T47D (cell line): ENCODE measurements around the gene RPL7A.
"Not testable (repeated sequence)": the region's sequence is repeated elsewhere in the genome, so short reads cannot be mapped to it uniquely, and the experiment has no call there.

ENCODE experiments used
- DNase-seq, 2 experiments: peaks; one replicate each; pipeline versions ENCODE4 v3.0.0 to v3.0.0-alpha.2; 2011 to 2012; ENCODE audit warnings: low read depth in 1 of 2, low spot score in 1 of 2
- JUND ChIP-seq: IDR thresholded peaks from 2 replicates; pipeline ENCODE4 v1.6.1; 2012; ENCODE audit warnings: low read depth
- in situ Hi-C: cut with HindIII; loops from 2 replicates; pipeline ENCODE4 v1.10.0; 2016; ENCODE audit warnings: low sequenced_read_pairs, low pct_unique_long_range_greater_than_20kb

The RPL7A gene

GRCh38 chr9:133382507-133383141 lies 34.6 kb downstream of the RPL7A start:
- DNase-seq = no peak
- in situ Hi-C loops = no loop called here
- TF ChIP-seq JUND = no peak

DNA sequence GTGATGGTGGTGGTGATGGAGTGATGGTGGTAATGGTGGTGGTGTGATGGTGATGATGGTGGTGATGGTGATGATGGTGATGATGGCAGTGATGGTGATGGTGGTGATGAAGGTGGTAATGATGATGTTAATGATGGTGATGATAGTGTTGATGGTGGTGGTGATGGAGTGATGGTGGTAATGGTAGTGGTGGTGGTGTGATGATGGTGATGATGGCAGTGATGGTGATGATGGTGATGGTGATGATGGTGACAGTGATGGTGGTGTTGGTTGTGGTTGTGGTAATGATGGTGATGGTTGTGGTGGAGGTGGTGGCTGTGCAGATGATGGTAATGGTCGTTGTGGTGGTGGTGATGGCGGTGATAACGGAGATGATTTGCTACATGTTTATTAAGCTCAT lies 35.4 kb downstream of the RPL7A start:
- in situ Hi-C loops = no loop called here
- no peak for DNase-seq
- no peak for TF ChIP-seq JUND

DNA sequence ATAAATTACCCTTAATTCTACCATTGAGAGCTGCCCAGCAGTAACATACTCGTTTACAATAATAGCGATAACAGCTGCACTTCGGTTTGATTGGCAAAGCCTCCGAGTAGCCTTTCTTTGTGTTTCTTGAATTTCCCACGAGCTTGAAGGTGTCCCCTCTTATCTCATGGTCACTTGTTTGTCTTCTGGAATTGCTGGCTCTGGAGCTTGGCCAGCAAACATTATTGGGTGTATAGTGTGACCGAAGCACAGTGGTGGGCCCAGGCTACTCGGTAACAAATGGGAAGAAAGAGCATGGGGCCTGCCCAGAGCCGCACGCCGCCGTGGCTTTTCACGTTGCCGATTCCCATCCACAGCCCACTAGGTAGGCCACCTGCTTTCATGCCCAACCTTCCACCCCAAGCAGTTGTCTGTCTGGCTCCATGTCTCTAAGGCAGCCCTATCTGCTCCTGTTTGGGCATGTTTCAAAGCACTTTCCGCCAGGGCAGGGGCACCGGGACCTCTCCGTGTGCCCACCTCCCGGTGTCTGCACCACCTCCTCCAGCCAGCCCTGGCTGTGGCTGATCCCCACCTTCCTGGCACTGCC lies 36.8 kb downstream of the RPL7A start:
- DNase-seq = no peak
- TF ChIP-seq JUND = no peak
- in situ Hi-C loops = no loop called here

DNA sequence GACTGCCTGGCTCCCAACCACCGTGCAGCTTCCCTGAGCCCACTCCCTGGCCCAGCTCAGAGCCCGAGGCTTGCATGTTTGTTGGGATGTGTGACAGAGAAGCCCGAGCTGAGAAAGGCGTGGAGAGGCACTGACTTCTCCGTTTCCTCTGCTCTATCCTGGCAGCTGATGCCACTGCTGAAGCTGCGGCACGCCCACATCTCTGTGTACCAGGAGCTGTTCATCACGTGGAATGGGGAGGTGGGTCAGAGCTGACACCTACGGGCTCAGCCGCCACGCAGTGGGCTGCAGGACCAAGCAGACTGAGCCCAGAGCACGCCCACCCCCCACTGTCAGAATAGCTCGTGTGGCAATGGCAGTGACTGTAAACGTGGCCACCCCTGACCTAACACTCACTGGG lies 37.4 kb downstream of the RPL7A start:
- TF ChIP-seq JUND = no peak
- DNase-seq = no peak
- in situ Hi-C loops = no loop called here

GRCh38 chr9:133386338-133386737 lies 38.3 kb downstream of the RPL7A start:
- in situ Hi-C loops = no loop called here
- DNase-seq = no peak
- TF ChIP-seq JUND = no peak

GRCh38 chr9:133387680-133388079 lies 39.7 kb downstream of the RPL7A start:
- in situ Hi-C loops = no loop called here
- no peak for TF ChIP-seq JUND
- DNase-seq = peak; percentile 90 to 95

DNA sequence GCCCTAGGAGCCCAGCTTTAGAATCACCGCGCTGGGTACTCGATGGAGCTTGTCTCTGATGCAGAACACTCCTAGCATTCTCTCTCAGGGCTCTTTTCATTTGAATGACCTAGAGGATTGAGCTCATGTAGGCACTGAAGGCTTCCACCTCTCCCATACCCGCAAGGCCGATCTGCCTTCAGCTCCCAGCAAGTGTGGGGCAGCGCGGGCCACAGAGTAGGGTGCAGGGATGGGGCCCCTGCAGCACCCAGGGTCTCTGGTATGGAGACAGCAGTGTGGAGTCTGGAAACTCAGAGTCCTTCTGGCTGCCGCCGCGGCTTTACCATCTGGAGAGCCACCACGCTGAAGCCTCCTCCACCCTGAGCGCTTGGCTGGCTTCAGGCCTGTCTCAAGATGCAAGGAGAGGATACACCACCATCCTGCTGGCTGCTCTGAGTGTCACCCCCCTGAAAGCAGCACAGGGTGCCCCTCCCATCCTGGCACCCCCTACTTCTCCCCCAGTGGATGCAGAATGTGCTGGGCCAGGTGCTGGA lies 41.1 kb downstream of the RPL7A start:
- TF ChIP-seq JUND = no peak
- DNase-seq = no peak
- in situ Hi-C loops = no loop called here

DNA sequence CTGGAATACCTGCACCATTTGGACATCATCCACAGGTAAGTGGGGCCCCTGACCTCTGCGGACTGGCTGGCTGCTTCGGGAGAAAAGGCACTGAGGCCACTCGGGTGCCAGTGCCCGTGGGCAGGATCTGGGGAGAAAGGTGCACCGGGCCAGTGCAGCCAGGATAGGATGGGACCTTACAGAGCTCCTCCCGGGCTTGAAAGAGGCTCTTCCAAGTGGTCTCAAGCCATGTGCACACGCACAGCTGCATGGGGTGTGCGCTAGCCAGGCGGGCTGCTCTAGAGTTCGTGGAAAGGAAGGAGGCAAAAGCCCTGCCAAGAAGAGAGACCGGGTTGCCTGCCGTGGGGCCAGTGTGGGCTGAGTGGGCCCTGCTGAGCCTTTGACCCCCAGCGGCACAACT lies 41.5 kb downstream of the RPL7A start:
- no peak for DNase-seq
- TF ChIP-seq JUND = no peak
- in situ Hi-C loops = no loop called here

GRCh38 chr9:133390713-133391112 lies 42.7 kb downstream of the RPL7A start:
- in situ Hi-C loops = no loop called here
- no peak for DNase-seq
- no peak for TF ChIP-seq JUND

DNA sequence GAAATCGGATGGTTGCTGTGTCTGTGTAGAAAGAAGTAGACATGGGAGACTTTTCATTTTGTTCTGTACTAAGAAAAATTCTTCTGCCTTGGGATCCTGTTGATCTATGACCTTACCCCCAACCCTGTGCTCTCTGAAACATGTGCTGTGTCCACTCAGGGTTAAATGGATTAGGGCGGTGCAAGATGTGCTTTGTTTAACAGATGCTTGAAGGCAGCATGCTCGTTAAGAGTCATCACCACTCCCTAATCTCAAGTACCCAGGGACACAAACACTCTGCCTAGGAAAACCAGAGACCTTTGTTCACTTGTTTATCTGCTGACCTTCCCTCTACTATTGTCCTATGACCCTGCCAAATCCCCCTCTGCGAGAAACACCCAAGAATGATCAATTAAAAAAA lies 43.4 kb downstream of the RPL7A start:
- in situ Hi-C loops, DNase-seq: not testable (repeated sequence)

DNA sequence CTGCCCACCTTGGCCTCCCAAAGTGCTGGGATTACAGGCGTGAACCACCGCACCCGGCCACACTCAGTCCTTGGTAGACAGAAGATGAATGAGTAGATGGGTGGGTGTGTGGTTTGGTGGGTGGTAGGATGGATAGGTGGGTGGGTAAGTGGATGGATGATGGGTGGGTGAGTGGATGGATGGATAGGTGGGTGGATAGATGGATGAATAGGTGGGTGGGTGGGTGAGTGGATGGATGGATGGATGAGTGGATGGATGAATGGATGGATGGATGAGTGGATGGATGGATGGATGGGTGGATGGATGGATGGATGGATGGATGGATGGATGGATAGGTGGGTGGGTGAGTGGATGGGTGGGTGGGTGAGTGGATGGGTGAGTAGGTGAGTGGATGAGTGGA lies 44.3 kb downstream of the RPL7A start:
- in situ Hi-C loops, DNase-seq: not testable (repeated sequence)

- no peak for TF ChIP-seq JUND
- DNase-seq = no peak
- in situ Hi-C loops = no loop called here
Measured at GRCh38 chr9:133393399-133393798, 45.4 kb downstream of the RPL7A start.

- in situ Hi-C loops = no loop called here
- DNase-seq = no peak
- no peak for TF ChIP-seq JUND
Measured at GRCh38 chr9:133394687-133395271, 46.8 kb downstream of the RPL7A start.
